Measurements from ENCODE around the gene GLI1.

The GLI1 gene

DNA sequence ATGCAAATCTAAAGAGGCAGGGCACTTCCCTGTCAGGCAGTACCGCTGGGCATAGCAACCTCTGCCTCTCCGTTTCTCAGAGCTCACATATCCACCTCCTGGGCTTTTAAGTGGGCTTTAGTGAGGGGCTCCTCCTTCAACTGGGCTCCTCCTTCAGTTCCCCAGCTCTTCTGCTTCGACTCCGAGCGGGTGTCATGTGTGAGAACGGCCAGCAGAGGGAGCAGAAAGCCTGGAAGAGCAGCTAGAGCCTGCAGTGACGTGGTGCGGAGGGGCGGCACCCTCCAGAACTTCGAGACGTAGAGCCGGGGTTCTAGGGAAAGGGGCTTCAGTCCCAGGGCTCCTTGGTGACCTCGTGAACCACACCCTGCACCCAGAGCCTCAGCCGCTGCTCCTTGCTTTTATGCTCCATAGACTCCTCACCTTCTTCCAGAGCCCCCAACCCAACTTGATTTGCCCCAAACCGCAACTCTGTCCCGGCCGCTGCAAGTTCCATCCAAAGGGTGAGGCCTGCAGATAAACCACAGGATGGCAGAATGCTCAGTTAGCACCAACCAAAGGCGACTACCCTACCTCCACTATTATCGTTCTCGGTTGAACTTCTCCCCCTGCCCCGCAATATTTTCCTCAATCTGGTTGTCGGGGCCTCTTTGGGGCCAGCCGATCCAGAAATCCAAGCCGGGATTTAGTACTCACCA lies 383 bp upstream of the GLI1 start:
- Mint-ChIP-seq H3K27me3 (peaks cover 78% of the 10 kb centered on the region), H3K4me1 (peaks cover 66% of the 10 kb centered on the region), H3K4me3 (peak overlapping the region; percentile 94), H3K27ac (peak overlapping the region; percentile 95), H3K36me3 (no peaks in the 10 kb centered on the region), H3K9me3 (no peaks in the 10 kb centered on the region)
- CTCF ChIA-PET, result interaction anchor here (0.6 to 2.4 kb wide), 37 partner anchors 10 to 293 kb away, joined by 3 to 14 read pairs (median 5); partner anchors contain the start of genes ARHGAP9, B4GALNT1, CDK4 and SHMT2
- DNase-seq, result peak; percentile 96

- no peaks in the 10 kb centered on the region for H3K36me3 Mint-ChIP-seq
- H3K9me3 Mint-ChIP-seq, result no peaks in the 10 kb centered on the region
- peak overlapping the region; percentile 9 for H3K27ac Mint-ChIP-seq
- peak overlapping the region; percentile 74 for H3K4me3 Mint-ChIP-seq
- DNase-seq, result peak; percentile 42
- peaks cover 69% of the 10 kb centered on the region for H3K4me1 Mint-ChIP-seq
- CTCF ChIA-PET, result interaction anchor here (1.0 to 7.5 kb wide), 5 partner anchors 8 to 160 kb away, joined by 3 to 67 read pairs (median 4); no protein-coding TSS in a partner anchor
- H3K27me3 Mint-ChIP-seq, result peaks cover 68% of the 10 kb centered on the region
These were observed 841 bp downstream of the GLI1 start for GRCh38 chr12:57460468-57460784.

GRCh38 chr12:57460841-57461275 lies 1.3 kb downstream of the GLI1 start:
- H3K27ac Mint-ChIP-seq, result no peak overlapping the region
- CTCF ChIA-PET, result interaction anchor here (1.1 to 7.5 kb wide), 4 partner anchors 9 to 160 kb away, joined by 3 to 67 read pairs (median 6); no protein-coding TSS in a partner anchor
- peaks cover 66% of the 10 kb centered on the region for H3K4me1 Mint-ChIP-seq
- DNase-seq, result no peak
- no peaks in the 10 kb centered on the region for H3K9me3 Mint-ChIP-seq
- H3K36me3 Mint-ChIP-seq, result no peaks in the 10 kb centered on the region
- peak overlapping the region; percentile 74 for H3K4me3 Mint-ChIP-seq
- peaks cover 63% of the 10 kb centered on the region for H3K27me3 Mint-ChIP-seq

DNA sequence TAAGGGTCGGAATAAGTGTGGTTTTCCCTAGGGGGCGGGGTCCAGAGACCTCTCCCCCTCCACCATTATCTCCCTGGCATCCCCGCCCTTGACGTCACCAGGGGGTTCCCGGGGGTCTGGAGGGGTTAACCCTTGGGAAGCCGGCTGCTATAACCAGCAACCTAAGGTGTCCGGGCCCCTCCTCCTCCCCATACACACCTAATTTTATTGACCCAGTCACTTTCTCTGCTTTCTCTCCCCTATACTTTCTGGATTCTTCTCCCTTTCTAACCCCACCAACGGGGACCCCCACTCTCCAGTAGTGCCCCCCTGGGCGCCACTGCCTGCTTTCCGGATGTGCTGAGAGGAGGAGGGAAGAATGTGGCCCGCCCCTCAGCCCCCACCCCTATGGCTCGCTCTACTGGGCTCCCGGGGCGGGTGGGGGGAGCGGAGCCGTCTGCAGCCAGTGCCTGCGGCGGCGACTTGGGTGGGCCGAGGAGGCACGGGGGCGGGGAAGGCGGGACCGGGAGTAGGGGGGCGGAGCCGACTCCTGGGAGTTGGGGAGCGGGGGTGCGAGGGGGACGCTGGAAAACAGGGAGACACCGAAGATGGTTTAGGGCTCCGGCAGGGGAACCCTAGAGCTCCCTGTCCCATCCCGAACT lies 1.8 kb downstream of the GLI1 start:
- H3K9me3 Mint-ChIP-seq, result no peaks in the 10 kb centered on the region
- peak; percentile 67 for DNase-seq
- H3K36me3 Mint-ChIP-seq, result peaks cover 1% of the 10 kb centered on the region
- H3K4me1 Mint-ChIP-seq, result peaks cover 64% of the 10 kb centered on the region
- no peak overlapping the region for H3K27ac Mint-ChIP-seq
- CTCF ChIA-PET, result interaction anchor here (0.5 to 7.5 kb wide), 5 partner anchors 9 to 95 kb away, joined by 3 to 67 read pairs (median 4); partner anchors contain the start of gene ARHGAP9
- H3K27me3 Mint-ChIP-seq, result peaks cover 58% of the 10 kb centered on the region
- peak overlapping the region; percentile 73 for H3K4me3 Mint-ChIP-seq

- Mint-ChIP-seq H3K4me1 (peaks cover 60% of the 10 kb centered on the region), H3K4me3 (peak overlapping the region; percentile 73), H3K36me3 (peaks cover 2% of the 10 kb centered on the region), H3K27ac (no peak overlapping the region), H3K27me3 (peaks cover 54% of the 10 kb centered on the region), H3K9me3 (no peaks in the 10 kb centered on the region)
- CTCF ChIA-PET, result interaction anchor here (0.5 to 7.5 kb wide), 6 partner anchors 9 to 95 kb away, joined by 3 to 67 read pairs (median 5); partner anchors contain the start of gene ARHGAP9
- no peak for DNase-seq
These were observed 2.3 kb downstream of the GLI1 start for GRCh38 chr12:57461917-57462250.

DNA sequence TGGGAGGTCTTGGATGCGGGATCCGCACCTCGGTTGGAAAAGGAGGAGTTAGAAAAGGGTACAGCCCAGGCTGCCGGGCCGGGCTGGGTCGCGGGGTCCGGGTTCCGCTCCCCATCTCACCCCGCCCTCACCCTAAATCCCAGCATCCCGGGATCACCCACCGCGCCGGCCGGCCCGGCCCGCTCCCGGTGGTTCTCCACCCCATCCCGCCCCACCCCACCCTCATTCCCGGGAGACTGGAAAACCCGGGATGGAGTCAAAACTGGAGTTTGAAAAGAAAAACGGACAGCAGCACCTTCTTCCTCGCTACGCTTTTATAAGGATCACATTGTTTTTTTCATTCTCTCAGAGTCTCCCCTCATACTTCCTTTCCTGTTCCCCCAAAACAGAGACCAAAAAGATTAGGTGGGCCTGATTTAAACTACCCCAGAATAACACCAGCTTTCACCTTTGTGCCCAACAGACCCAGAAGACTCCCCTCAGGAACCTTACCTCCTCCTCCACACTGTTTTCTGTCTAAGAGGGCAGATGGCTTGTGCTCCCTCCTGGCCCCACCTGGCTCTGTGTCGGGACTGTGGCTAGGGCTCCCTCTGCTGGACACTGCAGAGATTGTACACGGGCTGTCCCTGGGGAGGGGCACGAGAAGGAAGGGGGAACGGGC lies 2.8 kb downstream of the GLI1 start:
- H3K27me3 Mint-ChIP-seq, result peaks cover 50% of the 10 kb centered on the region
- peak; percentile 93 for DNase-seq
- CTCF ChIA-PET, result interaction anchor here (1.0 to 7.5 kb wide), 7 partner anchors 9 to 211 kb away, joined by 3 to 67 read pairs (median 4); partner anchors contain the start of gene ARHGAP9
- H3K4me3 Mint-ChIP-seq, result peak overlapping the region; percentile 81
- peaks cover 58% of the 10 kb centered on the region for H3K4me1 Mint-ChIP-seq
- H3K27ac Mint-ChIP-seq, result peak overlapping the region; percentile 77
- H3K36me3 Mint-ChIP-seq, result peaks cover 7% of the 10 kb centered on the region
- no peaks in the 10 kb centered on the region for H3K9me3 Mint-ChIP-seq

DNA sequence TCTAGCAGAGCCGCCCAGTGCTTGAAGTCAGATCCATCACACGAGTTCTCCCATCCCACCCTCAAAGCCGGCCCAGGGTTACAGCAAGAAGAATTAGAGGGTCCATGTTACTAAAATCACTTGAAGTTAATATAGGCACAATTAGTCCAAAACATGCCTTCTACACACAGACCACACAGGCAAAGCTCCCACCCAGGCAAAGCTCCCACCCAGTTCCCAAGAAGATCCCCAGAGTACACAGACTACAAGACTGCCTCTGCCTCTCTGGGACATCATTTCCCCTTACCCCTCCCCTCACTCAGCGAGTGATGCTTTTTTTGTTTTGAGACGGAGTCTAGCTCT lies 3.3 kb downstream of the GLI1 start:
- H3K9me3 Mint-ChIP-seq, result no peaks in the 10 kb centered on the region
- H3K4me1 Mint-ChIP-seq, result peaks cover 60% of the 10 kb centered on the region
- H3K27ac Mint-ChIP-seq, result no peak overlapping the region
- H3K36me3 Mint-ChIP-seq, result peaks cover 10% of the 10 kb centered on the region
- H3K4me3 Mint-ChIP-seq, result peak overlapping the region; percentile 81
- no peak for DNase-seq
- CTCF ChIA-PET, result interaction anchor here (0.6 to 7.5 kb wide), 8 partner anchors 10 to 211 kb away, joined by 3 to 67 read pairs (median 4); no protein-coding TSS in a partner anchor
- peaks cover 50% of the 10 kb centered on the region for H3K27me3 Mint-ChIP-seq

GRCh38 chr12:57464569-57464968 lies 5.0 kb downstream of the GLI1 start:
- no peak overlapping the region for H3K4me3 Mint-ChIP-seq
- H3K36me3 Mint-ChIP-seq, result peaks cover 22% of the 10 kb centered on the region
- H3K27me3 Mint-ChIP-seq, result peaks cover 40% of the 10 kb centered on the region
- no peaks in the 10 kb centered on the region for H3K9me3 Mint-ChIP-seq
- DNase-seq, result no peak
- CTCF ChIA-PET, result interaction anchor here (1.7 to 7.5 kb wide), 3 partner anchors 11 to 201 kb away, joined by 4 to 67 read pairs (median 14); no protein-coding TSS in a partner anchor
- H3K27ac Mint-ChIP-seq, result no peak overlapping the region
- peaks cover 48% of the 10 kb centered on the region for H3K4me1 Mint-ChIP-seq

- no peak for DNase-seq
- Mint-ChIP-seq H3K4me1 (peaks cover 50% of the 10 kb centered on the region), H3K27me3 (peaks cover 34% of the 10 kb centered on the region), H3K4me3 (no peak overlapping the region), H3K9me3 (no peaks in the 10 kb centered on the region), H3K27ac (no peak overlapping the region), H3K36me3 (peaks cover 26% of the 10 kb centered on the region)
- CTCF ChIA-PET, result interaction anchor here (1.3 to 7.5 kb wide), 3 partner anchors 10 to 13 kb away, joined by 4 to 67 read pairs (median 12); partner anchors contain the start of gene INHBE
These were observed 5.6 kb downstream of the GLI1 start for GRCh38 chr12:57465030-57465746.

DNA sequence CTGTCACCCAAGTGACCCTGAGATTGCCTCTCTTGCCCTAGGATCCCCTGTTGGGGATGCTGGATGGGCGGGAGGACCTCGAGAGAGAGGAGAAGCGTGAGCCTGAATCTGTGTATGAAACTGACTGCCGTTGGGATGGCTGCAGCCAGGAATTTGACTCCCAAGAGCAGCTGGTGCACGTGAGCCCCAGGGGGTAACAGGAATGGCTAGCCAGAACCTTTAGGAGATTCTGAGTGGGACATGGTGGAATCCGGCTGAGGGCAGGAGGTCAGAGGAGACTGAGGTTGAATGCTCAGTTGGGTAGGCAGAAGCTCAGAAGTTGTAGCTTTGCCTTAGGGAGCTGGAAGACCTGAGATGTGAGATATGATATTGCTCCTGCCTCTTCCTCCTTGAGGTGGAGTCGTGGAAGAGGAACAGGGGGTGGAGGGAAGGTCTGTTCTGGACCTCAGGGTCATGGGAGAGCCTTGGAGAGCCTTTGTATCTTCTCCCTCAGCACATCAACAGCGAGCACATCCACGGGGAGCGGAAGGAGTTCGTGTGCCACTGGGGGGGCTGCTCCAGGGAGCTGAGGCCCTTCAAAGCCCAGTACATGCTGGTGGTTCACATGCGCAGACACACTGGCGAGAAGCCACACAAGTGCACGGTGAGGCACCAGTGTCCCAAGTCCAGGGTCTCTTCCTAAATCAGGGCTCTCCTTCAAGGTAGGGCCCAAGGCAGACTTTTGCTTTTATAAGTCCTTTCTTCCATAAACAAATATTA lies 6.3 kb downstream of the GLI1 start:
- Mint-ChIP-seq H3K36me3 (peaks cover 26% of the 10 kb centered on the region), H3K4me3 (no peak overlapping the region), H3K9me3 (no peaks in the 10 kb centered on the region), H3K27me3 (peaks cover 27% of the 10 kb centered on the region), H3K4me1 (peaks cover 45% of the 10 kb centered on the region), H3K27ac (no peak overlapping the region)
- no peak for DNase-seq
- CTCF ChIA-PET, result interaction anchor here (1.3 to 7.5 kb wide), 3 partner anchors 10 to 13 kb away, joined by 4 to 67 read pairs (median 12); partner anchors contain the start of gene INHBE

DNA sequence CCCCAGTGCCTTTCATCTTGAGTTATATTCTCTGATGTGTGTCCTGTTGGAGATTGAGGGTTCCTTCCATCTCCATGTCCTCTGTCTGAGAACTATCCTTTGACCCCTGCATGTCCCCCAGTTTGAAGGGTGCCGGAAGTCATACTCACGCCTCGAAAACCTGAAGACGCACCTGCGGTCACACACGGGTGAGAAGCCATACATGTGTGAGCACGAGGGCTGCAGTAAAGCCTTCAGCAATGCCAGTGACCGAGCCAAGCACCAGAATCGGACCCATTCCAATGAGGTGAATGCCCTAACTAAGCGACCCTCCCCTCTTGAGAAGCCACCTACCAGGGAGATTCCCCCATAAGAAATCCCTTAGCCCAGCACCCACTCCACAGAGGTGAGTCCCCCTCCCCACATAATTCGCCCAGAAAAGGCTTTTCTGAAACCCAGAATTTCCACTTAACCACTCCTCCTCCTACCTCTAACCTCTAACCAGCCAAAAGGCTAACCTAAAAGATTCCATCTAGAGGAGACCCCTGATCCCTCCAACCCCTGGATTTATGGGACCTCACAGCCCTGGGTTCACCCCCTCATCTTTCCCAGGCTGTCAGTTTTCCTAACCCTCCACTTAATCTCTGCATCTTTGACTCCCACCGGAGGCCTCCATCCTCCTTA lies 7.8 kb downstream of the GLI1 start:
- Mint-ChIP-seq H3K27ac (no peak overlapping the region), H3K9me3 (no peaks in the 10 kb centered on the region), H3K36me3 (peaks cover 39% of the 10 kb centered on the region), H3K27me3 (peaks cover 15% of the 10 kb centered on the region), H3K4me3 (no peak overlapping the region), H3K4me1 (peaks cover 45% of the 10 kb centered on the region)
- CTCF ChIA-PET, result interaction anchor here (1.1 to 7.5 kb wide), 3 partner anchors 9 to 166 kb away, joined by 3 to 67 read pairs (median 12); partner anchors contain the start of gene INHBE
- no peak for DNase-seq

- no peak for DNase-seq
- H3K27ac Mint-ChIP-seq, result no peak overlapping the region
- no peak overlapping the region for H3K4me3 Mint-ChIP-seq
- peaks cover 45% of the 10 kb centered on the region for H3K36me3 Mint-ChIP-seq
- peaks cover 9% of the 10 kb centered on the region for H3K27me3 Mint-ChIP-seq
- no peaks in the 10 kb centered on the region for H3K9me3 Mint-ChIP-seq
- CTCF ChIA-PET, result interaction anchor here (1.1 to 2.7 kb wide), 2 partner anchors 9 to 165 kb away, joined by 3 to 7 read pairs; no protein-coding TSS in a partner anchor
- H3K4me1 Mint-ChIP-seq, result peaks cover 45% of the 10 kb centered on the region
These were observed 8.3 kb downstream of the GLI1 start for GRCh38 chr12:57467915-57468314.
